NCI-H446 treated with DMSO at 0.1 percent for 48 hours (cell line): ENCODE data around the gene GLDC.
"Not testable (repeated sequence)": the region's sequence is repeated elsewhere in the genome, so short reads cannot be mapped to it uniquely, and the experiment has no call there.

Experiments
- DNase-seq: peaks from one replicate; lab custom pipeline; 2025; lab: John Stamatoyannopoulos, UW

Gene GLDC

GRCh38 chr9:6664204-6664680, 18.7 kb upstream of the GLDC start:
- no peak for DNase-seq

- DNase-seq = no peak
These were observed 15.0 kb upstream of the GLDC start for GRCh38 chr9:6660512-6660911.

- no peak for DNase-seq
These were observed 13.3 kb upstream of the GLDC start for GRCh38 chr9:6658628-6659353.

DNA sequence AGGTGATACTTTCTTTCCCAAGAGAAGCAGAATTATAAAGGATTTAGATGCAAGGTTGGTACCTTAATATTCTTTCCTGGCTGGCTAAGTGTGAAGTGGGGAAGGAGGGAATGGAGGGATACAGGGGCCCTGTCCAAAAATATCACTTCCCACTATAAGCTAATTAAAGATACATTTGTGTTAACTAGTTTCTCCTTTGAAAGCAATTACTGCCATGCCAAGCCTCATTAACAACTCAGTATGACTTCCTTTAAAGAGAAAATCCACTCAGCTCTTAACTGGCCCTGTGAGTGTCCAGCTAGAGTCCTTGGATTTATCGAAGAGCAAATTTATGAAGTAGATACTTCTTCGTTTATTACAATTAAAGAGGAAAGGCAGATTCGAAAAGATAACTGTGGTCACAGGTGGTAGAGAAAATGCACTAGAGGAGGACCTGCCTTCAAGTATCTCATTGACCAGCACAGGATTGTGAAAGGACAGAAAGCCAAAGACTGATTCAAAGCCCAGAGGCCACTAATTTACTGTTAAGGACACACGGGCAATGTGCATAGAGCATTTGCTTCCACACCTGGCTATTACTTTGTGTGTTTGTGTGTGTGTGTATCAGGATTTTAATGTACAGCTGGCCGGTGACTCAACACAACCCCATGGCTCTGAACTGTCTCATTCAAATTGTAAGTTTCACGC, 11.2 kb upstream of the GLDC start:
- DNase-seq = no peak

- no peak for DNase-seq
These were observed 9.5 kb upstream of the GLDC start for GRCh38 chr9:6655036-6655435.

DNA sequence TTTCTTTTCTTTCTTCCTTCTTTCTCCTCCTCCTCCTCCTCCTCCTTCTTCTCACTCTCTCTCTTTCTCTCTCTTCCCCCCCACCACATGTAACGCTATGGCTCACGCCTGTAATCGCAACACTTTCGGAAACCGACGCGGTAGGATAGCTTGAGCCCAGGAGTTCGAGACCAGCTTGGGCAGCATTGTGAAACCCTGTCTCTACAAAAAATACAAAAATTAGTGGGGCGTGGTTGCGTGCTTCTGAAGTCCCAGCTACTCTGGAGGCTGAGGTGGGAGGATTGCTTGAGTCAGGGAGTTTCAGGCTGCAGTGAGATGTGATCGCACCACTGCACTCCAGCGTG, 736 bp upstream of the GLDC start:
- DNase-seq = peak; percentile 23

GRCh38 chr9:6645105-6645354, 499 bp downstream of the GLDC start:
- DNase-seq = not testable (repeated sequence)

GRCh38 chr9:6644346-6645104, 1.0 kb downstream of the GLDC start:
- DNase-seq = no peak

GRCh38 chr9:6641961-6642360, 3.6 kb downstream of the GLDC start:
- no peak for DNase-seq

- DNase-seq = no peak
These were observed 4.0 kb downstream of the GLDC start for GRCh38 chr9:6641561-6641960.

- DNase-seq = no peak
These were observed 4.5 kb downstream of the GLDC start for GRCh38 chr9:6641056-6641455.

DNA sequence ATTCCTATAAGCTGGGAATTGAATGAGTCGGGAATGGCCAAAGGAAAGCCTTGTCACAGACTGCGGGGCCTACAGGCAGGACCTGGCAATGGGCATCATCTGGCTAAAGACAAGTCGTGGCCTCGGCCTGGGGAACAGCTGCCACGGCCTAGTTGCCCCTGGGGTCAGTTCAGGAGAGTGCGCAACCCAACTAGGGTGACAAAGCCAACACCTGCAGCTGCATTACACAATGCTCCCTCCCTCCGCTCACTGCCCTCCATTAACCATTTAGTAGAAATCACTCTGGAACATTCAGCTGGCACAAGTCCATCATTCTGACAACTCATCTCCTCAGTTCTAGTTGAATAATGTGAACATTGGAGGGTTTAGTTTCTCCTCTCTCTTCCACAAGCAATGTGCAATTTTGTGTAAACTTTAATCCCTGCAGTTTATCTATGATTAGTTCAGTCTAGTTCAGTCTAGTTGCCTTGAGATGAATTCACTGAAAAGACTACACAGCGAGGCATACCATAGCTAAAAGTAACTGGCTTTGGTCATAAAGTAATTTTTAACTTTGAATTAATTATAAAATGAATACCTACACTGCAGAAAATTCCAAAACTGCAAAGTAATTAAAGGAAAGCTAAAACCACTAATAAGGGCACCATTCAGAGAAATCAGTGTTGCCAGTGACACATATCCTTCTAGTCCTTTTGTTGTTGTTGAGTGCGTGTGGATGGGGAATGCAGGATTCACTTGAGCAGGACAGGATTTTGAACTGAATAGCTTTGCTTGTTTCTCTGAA, 5.1 kb downstream of the GLDC start:
- DNase-seq = no peak

DNA sequence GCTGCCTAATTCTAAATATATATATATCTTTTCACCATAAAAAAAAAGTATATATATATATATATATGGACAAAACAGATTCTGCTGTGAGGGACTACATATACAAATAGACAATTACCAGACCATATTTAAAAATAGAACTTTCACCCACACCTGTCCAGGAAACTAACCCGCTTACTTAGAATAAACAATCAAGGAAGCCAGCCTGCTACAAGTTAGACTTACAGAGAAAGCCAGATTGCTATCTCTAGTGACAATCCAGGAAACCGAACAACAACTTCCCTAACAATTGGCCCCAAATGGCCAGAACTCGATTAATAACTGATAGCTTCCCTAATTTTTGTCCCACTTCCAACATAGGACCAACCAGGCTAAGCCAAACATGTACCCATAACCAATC, 5.9 kb downstream of the GLDC start:
- DNase-seq = no peak

DNA sequence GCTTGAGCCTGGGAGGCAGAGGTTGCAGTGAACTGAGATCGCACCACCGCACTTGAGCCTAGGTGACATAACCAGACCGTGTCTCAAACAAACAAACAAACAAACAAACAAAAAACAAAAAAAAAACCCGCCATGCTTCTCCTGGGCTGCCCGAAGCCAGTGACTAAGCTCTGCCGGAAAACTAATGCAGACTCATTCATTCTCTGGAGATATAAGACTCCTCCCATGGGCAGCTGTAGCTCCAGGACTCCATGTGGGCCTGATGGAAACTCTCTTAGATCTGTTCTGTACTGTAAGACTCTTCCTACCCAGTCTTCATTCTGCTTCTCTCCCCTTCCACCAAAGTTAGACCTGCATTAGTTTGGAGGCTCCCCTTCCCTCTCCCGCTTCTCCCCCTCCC, 11.1 kb downstream of the GLDC start:
- DNase-seq = no peak

- DNase-seq = no peak
These were observed 12.2 kb downstream of the GLDC start for GRCh38 chr9:6633378-6633777.

GRCh38 chr9:6632516-6633183, 12.9 kb downstream of the GLDC start:
- no peak for DNase-seq

- no peak for DNase-seq
These were observed 14.4 kb downstream of the GLDC start for GRCh38 chr9:6631207-6631512.

DNA sequence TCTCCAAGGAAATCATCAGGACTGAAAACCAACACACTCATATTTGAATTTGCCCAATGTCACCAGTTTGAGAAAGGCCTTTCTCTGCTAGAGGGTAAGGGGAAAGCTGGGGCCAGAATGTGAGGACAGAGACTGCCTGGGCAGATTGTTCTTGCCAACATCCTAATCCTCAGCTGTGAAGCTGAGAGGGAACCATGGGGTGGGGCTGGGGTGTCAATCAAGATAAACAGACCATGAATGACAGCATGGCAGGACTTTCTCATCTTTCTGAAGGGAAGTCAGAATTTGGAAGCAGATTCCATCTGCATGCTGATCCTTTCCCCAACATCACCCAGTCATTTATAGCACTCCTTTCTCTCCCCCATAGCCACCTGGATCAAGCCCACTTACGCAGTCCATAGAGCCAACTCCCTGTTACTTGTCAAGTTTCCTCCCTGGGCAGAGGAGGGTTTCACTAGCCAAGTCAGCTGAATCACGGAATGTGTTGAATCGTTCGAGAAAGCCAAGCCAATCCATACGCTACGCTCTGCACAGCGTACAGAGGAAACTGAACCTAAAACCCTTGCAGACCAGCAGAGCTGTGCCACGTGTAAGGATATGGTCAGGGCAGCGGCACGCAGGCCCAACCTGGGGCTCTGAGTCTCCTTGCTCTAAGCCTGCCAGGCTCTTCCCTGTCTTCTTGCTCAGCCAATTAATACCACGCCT, 14.9 kb downstream of the GLDC start:
- no peak for DNase-seq

DNA sequence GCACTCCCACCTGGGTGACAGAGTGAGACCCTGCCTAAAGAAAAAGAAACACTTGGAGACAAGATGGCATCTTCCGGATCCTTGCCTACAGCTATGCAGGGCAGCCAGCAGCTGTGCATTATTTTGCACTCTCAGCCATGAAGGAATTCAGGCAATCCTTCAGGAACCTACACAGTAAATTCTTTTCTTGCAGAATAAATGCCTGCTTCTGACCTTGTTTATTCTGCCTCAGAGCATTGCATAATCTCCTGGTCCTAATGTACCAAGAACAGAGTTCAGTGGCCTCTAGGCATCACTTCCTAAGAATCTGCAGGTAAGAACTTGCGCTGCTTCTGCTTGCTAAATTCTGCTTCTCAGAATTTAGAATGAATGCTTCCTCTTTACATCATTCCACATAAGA, 16.8 kb downstream of the GLDC start:
- no peak for DNase-seq

- peak; percentile 32 for DNase-seq
These were observed 20.2 kb downstream of the GLDC start for GRCh38 chr9:6625363-6625762.

GRCh38 chr9:6622784-6623183, 22.7 kb downstream of the GLDC start:
- not testable (repeated sequence) for DNase-seq

- DNase-seq = no peak
These were observed 24.7 kb downstream of the GLDC start for GRCh38 chr9:6620796-6621195.
